GM12892 (cell line): ENCODE measurements around the gene PARP4.
"Not testable (repeated sequence)": the region's sequence is repeated elsewhere in the genome, so short reads cannot be mapped to it uniquely, and the experiment has no call there.

Experiments
- POLR2A ChIP-seq: IDR thresholded peaks from 2 replicates; pipeline ENCODE4 v1.6.1; 2011; ENCODE audit warnings: low read depth, low read length, control low read depth
- POLR2AphosphoS5 ChIP-seq: IDR thresholded peaks from 2 replicates; pipeline ENCODE4 v1.6.1; 2011; ENCODE audit warnings: low read depth, low read length, control low read depth
- TAF1 ChIP-seq: IDR thresholded peaks from 2 replicates; pipeline ENCODE4 v1.6.1; 2011; ENCODE audit warnings: low read depth, mild to moderate bottlenecking, control low read depth, low read length, borderline replicate concordance

- TF ChIP-seq POLR2A, POLR2AphosphoS5, TAF1: not testable (repeated sequence)
Observed at GRCh38 chr13:24426045-24426444, 86.5 kb downstream of the PARP4 start.
